Left ventricle myocardium inferior (tissue), 1 donor: ENCODE data around the gene FFAR1. TPM values are rescaled to one million over a fixed set of nuclear protein-coding genes. Genes with fewer than 3 reads are reported as not detected.
A peak's percentile ranks its signal among the peaks of the same experiment; 100 is the strongest.
"Not testable (repeated sequence)": the region's sequence is repeated elsewhere in the genome, so short reads cannot be mapped to it uniquely, and the experiment has no call there.

Experiments used
- DNase-seq: peaks from one replicate; pipeline ENCODE4 v3.0.0-alpha.2; 2020
- H3K27ac ChIP-seq: fragments of 200-600 bp; replicated peaks from 2 replicates; pipeline ENCODE4 v1.8.0; 2021
- H3K27me3 ChIP-seq: fragments of 200-600 bp; 2 replicates; pipeline ENCODE4 v1.8.0; 2021; ENCODE audit warnings: low read depth
- H3K36me3 ChIP-seq: fragments of 200-600 bp; 2 replicates; pipeline ENCODE4 v1.8.0; 2021
- H3K4me1 ChIP-seq: fragments of 200-600 bp; 2 replicates; pipeline ENCODE4 v1.8.0; 2021
- H3K4me3 ChIP-seq: fragments of 200-600 bp; 2 replicates; pipeline ENCODE4 v1.8.0; 2021; ENCODE audit warnings: mild to moderate bottlenecking, moderate library complexity
- H3K9me3 ChIP-seq: fragments of 200-600 bp; replicated peaks from 2 replicates; pipeline ENCODE4 v1.8.0; 2021
- intact Hi-C: fragments of 100-400 bp; cut with micrococcal nuclease; formaldehyde crosslinking; loops from one replicate; pipeline ENCODE4 v1.11.0; 2022
- total RNA-seq: library from RNA; stranded (reverse); fragmentation: NEBNext Ultra II Directional; extraction: Animal tissue kit (Norgen Biotek cat#: 25700); gene quantifications from one replicate; pipeline ENCODE4 v1.2.1, GENCODE V29; 2021
- TF ChIP-seq, protein P1 (sequence below): fragments of 200-600 bp; IDR thresholded peaks from 2 replicates; pipeline ENCODE4 v1.8.0; 2021; ENCODE audit warnings: antibody characterized with exemption, mild to moderate bottlenecking, borderline replicate concordance
- donor health status: DM: no; HTN: yes; CAD: no; lungs with severe emphysema.

The FFAR1 gene
- total RNA-seq, 1 donor from 2014 or later, result not detected

DNA sequence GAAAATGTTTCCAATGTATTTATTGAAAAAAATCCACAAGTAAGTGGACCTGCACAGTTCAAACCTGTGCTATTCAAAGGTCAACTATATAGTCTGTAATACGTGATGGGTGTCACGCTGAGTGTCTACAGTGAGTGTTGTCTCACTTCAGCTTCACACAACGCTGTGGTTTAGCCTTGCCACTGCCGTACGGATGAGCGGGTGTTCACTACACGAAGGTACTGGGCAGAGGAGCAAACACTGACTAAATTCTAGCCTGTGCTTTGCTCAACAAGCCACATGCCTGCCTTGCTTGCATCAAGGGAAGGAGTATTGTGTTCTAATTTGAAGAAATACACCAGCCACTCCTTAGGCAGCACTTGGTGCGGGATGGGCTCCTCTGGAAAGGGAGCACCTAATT is 7.2 kb downstream of the FFAR1 start:
- no peaks in the 10 kb centered on the region for H3K9me3 ChIP-seq
- H3K4me3 ChIP-seq, result no peak overlapping the region
- DNase-seq, result no peak
- no peak overlapping the region for H3K27ac ChIP-seq
- TF ChIP-seq, protein P1, sequence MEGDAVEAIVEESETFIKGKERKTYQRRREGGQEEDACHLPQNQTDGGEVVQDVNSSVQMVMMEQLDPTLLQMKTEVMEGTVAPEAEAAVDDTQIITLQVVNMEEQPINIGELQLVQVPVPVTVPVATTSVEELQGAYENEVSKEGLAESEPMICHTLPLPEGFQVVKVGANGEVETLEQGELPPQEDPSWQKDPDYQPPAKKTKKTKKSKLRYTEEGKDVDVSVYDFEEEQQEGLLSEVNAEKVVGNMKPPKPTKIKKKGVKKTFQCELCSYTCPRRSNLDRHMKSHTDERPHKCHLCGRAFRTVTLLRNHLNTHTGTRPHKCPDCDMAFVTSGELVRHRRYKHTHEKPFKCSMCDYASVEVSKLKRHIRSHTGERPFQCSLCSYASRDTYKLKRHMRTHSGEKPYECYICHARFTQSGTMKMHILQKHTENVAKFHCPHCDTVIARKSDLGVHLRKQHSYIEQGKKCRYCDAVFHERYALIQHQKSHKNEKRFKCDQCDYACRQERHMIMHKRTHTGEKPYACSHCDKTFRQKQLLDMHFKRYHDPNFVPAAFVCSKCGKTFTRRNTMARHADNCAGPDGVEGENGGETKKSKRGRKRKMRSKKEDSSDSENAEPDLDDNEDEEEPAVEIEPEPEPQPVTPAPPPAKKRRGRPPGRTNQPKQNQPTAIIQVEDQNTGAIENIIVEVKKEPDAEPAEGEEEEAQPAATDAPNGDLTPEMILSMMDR, result no peak
- peaks cover 13% of the 10 kb centered on the region for H3K4me1 ChIP-seq
- intact Hi-C loops, result loop anchor here (10.0 kb wide), 2 partner anchors 110 to 140 kb away; partner anchors contain the start of gene KRTDAP
- no peaks in the 10 kb centered on the region for H3K36me3 ChIP-seq
- peaks cover 61% of the 10 kb centered on the region for H3K27me3 ChIP-seq

DNA sequence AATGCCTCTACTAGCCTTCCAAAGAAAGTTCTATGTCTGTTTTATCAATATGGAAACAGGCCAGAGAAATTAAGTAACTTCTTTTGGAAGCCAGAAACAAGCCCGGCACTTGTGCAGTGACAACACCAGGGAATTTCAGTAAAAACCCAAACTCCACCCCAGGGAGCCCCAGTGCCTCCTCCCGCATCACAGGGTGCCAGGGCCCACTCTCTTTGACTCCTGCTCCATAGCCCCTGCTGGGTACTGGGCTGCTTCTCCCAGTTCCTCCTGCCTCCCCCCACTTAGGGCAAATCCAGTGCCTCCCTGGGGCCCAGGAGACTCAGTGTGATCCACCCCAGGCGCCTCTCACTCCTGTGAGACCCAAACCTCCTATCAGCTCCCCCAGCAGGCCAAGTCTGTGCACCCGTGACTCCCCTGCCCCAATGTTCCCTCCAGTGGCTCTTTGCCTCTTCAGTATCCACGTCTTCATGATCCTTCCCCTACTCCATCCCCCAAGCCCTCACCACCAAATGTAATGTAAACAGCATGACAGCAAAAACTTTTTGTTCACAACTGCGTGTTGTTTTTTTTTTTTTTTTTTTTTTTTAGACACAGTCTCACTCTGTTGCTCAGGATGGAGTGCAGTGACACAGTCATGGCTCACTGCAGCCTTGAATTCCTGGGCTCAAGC is 8.2 kb downstream of the FFAR1 start:
- peaks cover 13% of the 10 kb centered on the region for H3K4me1 ChIP-seq
- H3K4me3 ChIP-seq, result no peak overlapping the region
- no peak for DNase-seq
- H3K9me3 ChIP-seq, result no peaks in the 10 kb centered on the region
- H3K27ac ChIP-seq, result peak overlapping the region; percentile 55
- intact Hi-C loops, result loop anchor here (10.0 kb wide), 2 partner anchors 109 to 139 kb away; partner anchors contain the start of gene KRTDAP
- H3K36me3 ChIP-seq, result no peaks in the 10 kb centered on the region
- H3K27me3 ChIP-seq, result peaks cover 54% of the 10 kb centered on the region
- TF ChIP-seq, protein P1, result no peak

DNA sequence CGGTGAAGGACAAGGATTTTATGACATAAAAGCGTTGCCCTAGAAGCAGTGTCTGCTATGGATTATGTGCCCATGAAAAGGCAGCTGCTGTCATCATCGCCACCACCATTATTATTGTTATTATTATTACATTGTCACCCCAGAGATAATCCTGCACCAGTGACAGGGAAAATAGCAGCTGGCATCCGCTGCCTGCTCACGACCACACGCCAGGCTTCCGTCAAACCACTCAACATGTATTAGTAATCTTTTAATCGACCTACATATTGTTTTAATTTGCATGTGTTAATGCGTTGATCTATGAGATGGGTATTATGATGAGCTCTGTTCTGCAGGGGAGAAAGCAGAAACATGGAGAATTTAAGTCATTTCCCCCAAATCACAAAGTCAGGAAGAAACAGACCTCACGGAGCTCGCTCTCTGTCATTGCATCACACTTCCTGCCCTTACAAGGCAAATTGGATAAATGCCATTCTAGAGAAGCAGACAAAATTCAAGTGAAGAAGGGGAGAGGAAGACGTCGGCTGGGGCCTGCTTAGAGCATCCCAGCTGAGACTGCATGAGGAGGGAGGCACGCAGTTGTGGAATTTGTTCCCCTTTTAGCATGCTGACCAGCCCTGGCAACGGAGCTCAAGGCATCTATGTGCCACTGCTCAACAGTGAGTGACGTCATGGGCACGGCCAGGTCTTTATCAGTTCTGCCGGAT is 10.3 kb downstream of the FFAR1 start, which contains the start of gene FFAR3:
Gene FFAR3 (plus strand): TSS at position 594 of the 707 bp plus-strand sequence. CDS start 431 bp downstream, outside the sequence.
- H3K36me3 ChIP-seq, result no peaks in the 10 kb centered on the region
- peaks cover 52% of the 10 kb centered on the region for H3K27me3 ChIP-seq
- no peak within 1 kb of the TSS for H3K27ac ChIP-seq
- H3K4me3 ChIP-seq, result no peak within 1 kb of the TSS
- H3K4me1 ChIP-seq, result peaks cover 8% of the 10 kb centered on the region
- no peaks in the 10 kb centered on the region for H3K9me3 ChIP-seq
- intact Hi-C loops, result loop anchor here (10.0 kb wide), 2 partner anchors 107 to 137 kb away; partner anchors contain the start of gene KRTDAP
- peak; percentile 38 for DNase-seq
- TF ChIP-seq, protein P1, result no peak

DNA sequence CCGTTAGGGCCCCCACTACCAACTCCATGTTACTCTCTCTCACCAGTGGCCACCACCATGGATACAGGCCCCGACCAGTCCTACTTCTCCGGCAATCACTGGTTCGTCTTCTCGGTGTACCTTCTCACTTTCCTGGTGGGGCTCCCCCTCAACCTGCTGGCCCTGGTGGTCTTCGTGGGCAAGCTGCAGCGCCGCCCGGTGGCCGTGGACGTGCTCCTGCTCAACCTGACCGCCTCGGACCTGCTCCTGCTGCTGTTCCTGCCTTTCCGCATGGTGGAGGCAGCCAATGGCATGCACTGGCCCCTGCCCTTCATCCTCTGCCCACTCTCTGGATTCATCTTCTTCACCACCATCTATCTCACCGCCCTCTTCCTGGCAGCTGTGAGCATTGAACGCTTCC is 11.1 kb downstream of the FFAR1 start:
- H3K27me3 ChIP-seq, result peaks cover 48% of the 10 kb centered on the region

DNA sequence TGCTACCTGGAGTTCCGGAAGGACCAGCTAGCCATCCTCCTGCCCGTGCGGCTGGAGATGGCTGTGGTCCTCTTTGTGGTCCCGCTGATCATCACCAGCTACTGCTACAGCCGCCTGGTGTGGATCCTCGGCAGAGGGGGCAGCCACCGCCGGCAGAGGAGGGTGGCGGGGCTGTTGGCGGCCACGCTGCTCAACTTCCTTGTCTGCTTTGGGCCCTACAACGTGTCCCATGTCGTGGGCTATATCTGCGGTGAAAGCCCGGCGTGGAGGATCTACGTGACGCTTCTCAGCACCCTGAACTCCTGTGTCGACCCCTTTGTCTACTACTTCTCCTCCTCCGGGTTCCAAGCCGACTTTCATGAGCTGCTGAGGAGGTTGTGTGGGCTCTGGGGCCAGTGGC is 11.7 kb downstream of the FFAR1 start:
- H3K4me1 ChIP-seq, H3K9me3 ChIP-seq, H3K27ac ChIP-seq, H3K4me3 ChIP-seq, DNase-seq, H3K36me3 ChIP-seq: not testable (repeated sequence)
- intact Hi-C loops, result loop anchor here (10.0 kb wide), 2 partner anchors 105 to 135 kb away; partner anchors contain the start of gene KRTDAP
- H3K27me3 ChIP-seq, result peaks cover 48% of the 10 kb centered on the region

More for the DNA sequence above, 11.1 kb downstream of the FFAR1 start:
- not testable (repeated sequence) for H3K27ac ChIP-seq, H3K36me3 ChIP-seq, H3K4me3 ChIP-seq, H3K9me3 ChIP-seq, DNase-seq, H3K4me1 ChIP-seq
- intact Hi-C loops, result loop anchor here (10.0 kb wide), 2 partner anchors 106 to 136 kb away; partner anchors contain the start of gene KRTDAP

DNA sequence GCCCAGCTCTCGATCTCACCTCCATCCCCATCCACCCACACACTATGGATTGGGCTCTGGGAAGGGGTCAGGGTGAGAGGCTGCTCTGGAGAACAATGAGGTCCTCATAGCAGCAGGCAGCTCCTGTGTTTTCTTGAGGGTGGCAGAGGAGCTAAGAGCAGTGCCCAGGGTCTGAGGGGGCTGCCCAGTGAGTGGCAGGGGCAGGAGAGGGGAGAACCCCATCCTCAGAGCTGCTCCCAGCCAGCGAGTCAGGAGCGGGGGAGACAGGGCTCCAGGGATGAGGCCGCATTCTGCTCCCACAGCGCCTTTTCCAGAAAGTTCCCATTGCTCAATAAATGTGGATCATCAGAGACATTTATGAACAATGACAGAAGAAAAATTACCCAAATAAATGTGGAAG is 12.4 kb downstream of the FFAR1 start:
- H3K36me3 ChIP-seq, H3K27ac ChIP-seq, intact Hi-C loops, DNase-seq, H3K4me1 ChIP-seq, H3K4me3 ChIP-seq, H3K9me3 ChIP-seq: not testable (repeated sequence)
- H3K27me3 ChIP-seq, result peaks cover 46% of the 10 kb centered on the region
